HepG2 (cell line): Measurements from ENCODE around the gene VASN. TPM values are rescaled to one million over a fixed set of nuclear protein-coding genes. Genes with fewer than 3 reads are reported as not detected.

ENCODE experiments used
- AGO2 ChIP-seq: fragments of 200-400 bp; formaldehyde crosslinking; optimal IDR thresholded peaks from 2 replicates; pipeline ENCODE3; 2017; ENCODE audit warnings: mild to moderate bottlenecking, low read depth, low read length, moderate library complexity
- ATF5 ChIP-seq: sonication (generic); formaldehyde crosslinking; IDR thresholded peaks from 2 replicates; pipeline ENCODE4 v1.4.0; 2020; ENCODE audit warnings: mild to moderate bottlenecking, low read depth, missing genetic modification reagents
- EHMT2 ChIP-seq: fragments of 200-600 bp; sonication (generic); IDR thresholded peaks from 2 replicates; pipeline ENCODE4 v1.7.0; 2017; ENCODE audit warnings: antibody characterized with exemption, low read depth, low read length, borderline replicate concordance
- GFI1 ChIP-seq: sonication (generic); formaldehyde crosslinking; IDR thresholded peaks from 2 replicates; pipeline ENCODE4 v1.5.0; 2020; ENCODE audit warnings: missing genetic modification reagents, mild to moderate bottlenecking, borderline replicate concordance
- GTF3A ChIP-seq: sonication (generic); formaldehyde crosslinking; conservative IDR thresholded peaks from 2 replicates; pipeline ENCODE4 v1.4.0; 2020; ENCODE audit warnings: mild to moderate bottlenecking, missing genetic modification reagents
- HDAC1 ChIP-seq: sonication (generic); formaldehyde crosslinking; IDR thresholded peaks from 2 replicates; pipeline ENCODE4 v1.5.1; 2020; ENCODE audit warnings: mild to moderate bottlenecking, missing genetic modification reagents
- HNRNPLL ChIP-seq: fragments of 200-400 bp; formaldehyde crosslinking; IDR thresholded peaks from 2 replicates; pipeline ENCODE4 v1.6.1; 2017; ENCODE audit warnings: mild to moderate bottlenecking, low read depth, low read length; ENCODE audit not compliant: poor library complexity, severe bottlenecking
- KDM4B ChIP-seq: sonication (generic); formaldehyde crosslinking; IDR thresholded peaks from 2 replicates; pipeline ENCODE4 v1.4.0; 2020; ENCODE audit warnings: missing genetic modification reagents
- MZF1 ChIP-seq: sonication (generic); formaldehyde crosslinking; IDR thresholded peaks from 2 replicates; pipeline ENCODE4 v1.8.1; 2023; ENCODE audit warnings: mild to moderate bottlenecking, missing genetic modification reagents, borderline replicate concordance
- NR0B2 ChIP-seq: sonication (generic); formaldehyde crosslinking; IDR thresholded peaks from 2 replicates; pipeline ENCODE4 v1.4.0; 2020; ENCODE audit warnings: mild to moderate bottlenecking, missing genetic modification reagents
- POLR2AphosphoS5 ChIP-seq: IDR thresholded peaks from 2 replicates; pipeline ENCODE4 v1.6.1; 2012; ENCODE audit warnings: low read depth, low read length
- PRPF4 ChIP-seq: fragments of 200-400 bp; formaldehyde crosslinking; IDR thresholded peaks from 2 replicates; pipeline ENCODE4 v1.6.1; 2016; ENCODE audit warnings: low read length, low read depth; ENCODE audit not compliant: poor library complexity, severe bottlenecking
- SNAPC2 ChIP-seq: sonication (generic); formaldehyde crosslinking; IDR thresholded peaks from 2 replicates; pipeline ENCODE4 v1.8.1; 2022; ENCODE audit warnings: mild to moderate bottlenecking, missing genetic modification reagents
- TCF7L2 ChIP-seq: IDR thresholded peaks from 2 replicates; pipeline ENCODE4 v1.6.1; 2011; ENCODE audit warnings: mild to moderate bottlenecking, low read depth, low read length, moderate library complexity
- TOPORS ChIP-seq: sonication (generic); formaldehyde crosslinking; IDR thresholded peaks from 2 replicates; pipeline ENCODE4 v1.8.0; 2023; ENCODE audit warnings: mild to moderate bottlenecking, missing genetic modification reagents
- ZFY ChIP-seq: sonication (generic); formaldehyde crosslinking; IDR thresholded peaks from 2 replicates; pipeline ENCODE4 v1.4.0; 2020; ENCODE audit warnings: missing genetic modification reagents
- ZMAT5 ChIP-seq: sonication (generic); formaldehyde crosslinking; IDR thresholded peaks from 2 replicates; pipeline ENCODE4 v1.5.0; 2020; ENCODE audit warnings: mild to moderate bottlenecking, low read depth, missing genetic modification reagents, borderline replicate concordance
- ZNF124 ChIP-seq: sonication (generic); formaldehyde crosslinking; IDR thresholded peaks from 2 replicates; pipeline ENCODE4 v1.4.0; 2020; ENCODE audit warnings: missing genetic modification reagents
- ZNF414 ChIP-seq: sonication (generic); formaldehyde crosslinking; IDR thresholded peaks from 2 replicates; pipeline ENCODE4 v1.5.0; 2020; ENCODE audit warnings: missing genetic modification reagents
- ZNF598 ChIP-seq: sonication (generic); formaldehyde crosslinking; IDR thresholded peaks from 2 replicates; pipeline ENCODE4 v1.5.1; 2020; ENCODE audit warnings: mild to moderate bottlenecking, missing genetic modification reagents, borderline replicate concordance
- ZSCAN5A ChIP-seq: sonication (generic); formaldehyde crosslinking; IDR thresholded peaks from 2 replicates; pipeline ENCODE4 v1.8.0; 2022; ENCODE audit warnings: mild to moderate bottlenecking, missing genetic modification reagents, borderline replicate concordance
- polyA plus RNA-seq, 8 experiments: library from polyadenylated mRNA; depleted of rRNA in 3 of 8; stranded (reverse) in 7 of 8; unstranded in 1 of 8; fragments of >200 nt; fragmentation: Illumina TruSeq in 4 of 8; extraction: Trizol in 4 of 8; gene quantifications; 2 replicates each; pipeline versions ENCODE4 v1.2.1 to v1.2.3, GENCODE V29; 2011 to 2016; ENCODE audit warnings: low read depth in 4 of 8, missing spikeins in 1 of 8, mixed read lengths in 1 of 8; ENCODE audit not compliant: insufficient read depth in 1 of 8
- total RNA-seq, 5 experiments: library from RNA; depleted of rRNA; stranded (reverse); fragments of >200 nt; fragmentation: Illumina TruSeq; extraction: Trizol; gene quantifications; 2 replicates each; pipeline ENCODE4 v1.2.3, GENCODE V29; 2016; ENCODE audit warnings: low read depth in 1 of 5
- TF ChIP-seq, protein P1 (sequence below): IDR thresholded peaks from 2 replicates; pipeline ENCODE4 v1.6.1; 2016
- TF ChIP-seq, protein P2 (sequence below): sonication (generic); formaldehyde crosslinking; IDR thresholded peaks from 2 replicates; pipeline ENCODE4 v1.4.0; 2020; ENCODE audit warnings: mild to moderate bottlenecking, missing genetic modification reagents

Gene VASN
- total and polyA plus RNA-seq, 2 of the 13 experiments (the other 11 are each of a cell fraction or from before 2014, with no cell fraction given) = 8.4 to 18.2 TPM

- no peak for TF ChIP-seq ZNF414 (CRISPR knock-in tag)
- no peak for TF ChIP-seq TOPORS (CRISPR knock-in tag)
- TF ChIP-seq ZNF124 (CRISPR knock-in tag) = no peak
- no peak; the same call in 1 of the 2 replicates for TF ChIP-seq GFI1 (CRISPR knock-in tag)
- peak; percentile 48 for TF ChIP-seq HNRNPLL
- no peak for TF ChIP-seq ZSCAN5A (CRISPR knock-in tag)
- TF ChIP-seq ATF5 (CRISPR knock-in tag) = no peak
- no peak for TF ChIP-seq NR0B2 (CRISPR knock-in tag)
- TF ChIP-seq ZFY (CRISPR knock-in tag) = peak; percentile 90
- TF ChIP-seq, protein P1, sequence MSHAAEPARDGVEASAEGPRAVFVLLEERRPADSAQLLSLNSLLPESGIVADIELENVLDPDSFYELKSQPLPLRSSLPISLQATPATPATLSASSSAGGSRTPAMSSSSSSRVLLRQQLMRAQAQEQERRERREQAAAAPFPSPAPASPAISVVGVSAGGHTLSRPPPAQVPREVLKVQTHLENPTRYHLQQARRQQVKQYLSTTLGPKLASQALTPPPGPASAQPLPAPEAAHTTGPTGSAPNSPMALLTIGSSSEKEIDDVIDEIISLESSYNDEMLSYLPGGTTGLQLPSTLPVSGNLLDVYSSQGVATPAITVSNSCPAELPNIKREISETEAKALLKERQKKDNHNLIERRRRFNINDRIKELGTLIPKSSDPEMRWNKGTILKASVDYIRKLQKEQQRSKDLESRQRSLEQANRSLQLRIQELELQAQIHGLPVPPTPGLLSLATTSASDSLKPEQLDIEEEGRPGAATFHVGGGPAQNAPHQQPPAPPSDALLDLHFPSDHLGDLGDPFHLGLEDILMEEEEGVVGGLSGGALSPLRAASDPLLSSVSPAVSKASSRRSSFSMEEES (CRISPR knock-in tag) = no peak
- peak; percentile 80; the same call in 1 of the 2 replicates for TF ChIP-seq KDM4B
- 0 out of 2 replicates have a peak, but pooled peaks have one; percentile 67 for TF ChIP-seq MZF1 (CRISPR knock-in tag)
- TF ChIP-seq ZNF598 (CRISPR knock-in tag) = no peak
- peak; percentile 30; the same call in 1 of the 2 replicates for TF ChIP-seq POLR2AphosphoS5
- TF ChIP-seq ZMAT5 (CRISPR knock-in tag) = no peak
- TF ChIP-seq HDAC1 = peak; percentile 70
- no peak for TF ChIP-seq GTF3A (CRISPR knock-in tag)
- TF ChIP-seq PRPF4 = no peak
- TF ChIP-seq, protein P2, sequence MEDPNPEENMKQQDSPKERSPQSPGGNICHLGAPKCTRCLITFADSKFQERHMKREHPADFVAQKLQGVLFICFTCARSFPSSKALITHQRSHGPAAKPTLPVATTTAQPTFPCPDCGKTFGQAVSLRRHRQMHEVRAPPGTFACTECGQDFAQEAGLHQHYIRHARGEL (CRISPR knock-in tag) = 0 out of 2 replicates have a peak, but pooled peaks have one; percentile 36
- peak; percentile 48 for TF ChIP-seq AGO2
- TF ChIP-seq EHMT2 = no peak
- no peak for TF ChIP-seq TCF7L2
- no peak for TF ChIP-seq SNAPC2 (CRISPR knock-in tag)
Measured at GRCh38 chr16:4328046-4328781, 43.4 kb upstream of the VASN start (continued).
